PC-3 (cell line): ENCODE data around the gene CMBL. TPM values are rescaled to one million over a fixed set of nuclear protein-coding genes. Genes with fewer than 3 reads are reported as not detected.

ENCODE experiments used
- ATAC-seq: fragments of 200-7000 bp; cut with Tn5 transposase; 2 replicates; pipeline ENCODE4 v1.9.1; 2020; ENCODE audit warnings: mild to moderate bottlenecking, moderate library complexity
- Bru-seq: library from RNA; stranded (reverse); fragments of 400-500 nt; gene quantifications from one replicate; lab custom pipeline; 2021; lab: Mats Ljungman, UMichigan
- BruChase-seq, 2 experiments: library from RNA; stranded (reverse); fragments of 400-500 nt; gene quantifications; one replicate each; lab custom pipeline; 2021; lab: Mats Ljungman, UMichigan
- BruUV-seq: library from RNA; stranded (reverse); fragments of 400-500 nt; replicated peaks from 2 replicates; lab custom pipeline; 2021; lab: Mats Ljungman, UMichigan
- CTCF ChIA-PET: fragments of 300-600 bp; sonication (Branson Sonifier 250); formaldehyde crosslinking; loops from one replicate; lab custom pipeline; 2022; ENCODE audit warnings: antibody characterized with exemption; lab: Charles Lee
- POLR2A ChIA-PET: fragments of 300-600 bp; sonication (Branson Sonifier 250); formaldehyde crosslinking; loops from one replicate; lab custom pipeline; 2022; ENCODE audit warnings: antibody characterized with exemption; ENCODE audit not compliant: unreplicated experiment; lab: Charles Lee
- DNase-seq: peaks from one replicate; pipeline ENCODE4 v3.0.0-alpha.2; 2015
- H2AFZ ChIP-seq: fragments of 300-600 bp; sonication (generic); 2 replicates; pipeline ENCODE4 v1.6.0; 2016; ENCODE audit warnings: antibody characterized with exemption, low read length
- H3F3A ChIP-seq: fragments of 300-600 bp; sonication (generic); one replicate; pipeline ENCODE4 v1.6.0; 2017; ENCODE audit warnings: antibody characterized with exemption, low read length, control low read depth, mild to moderate bottlenecking; ENCODE audit not compliant: unreplicated experiment
- H3K27ac ChIP-seq: fragments of 300-600 bp; sonication (generic); 2 replicates; pipeline ENCODE4 v1.5.1; 2016; ENCODE audit warnings: mild to moderate bottlenecking, low read length
- H3K27me3 ChIP-seq: fragments of 300-600 bp; sonication (generic); 2 replicates; pipeline ENCODE4 v1.6.1; 2016; ENCODE audit warnings: low read length, mixed read lengths
- H3K36me3 ChIP-seq: fragments of 300-600 bp; sonication (generic); 2 replicates; pipeline ENCODE4 v1.6.1; 2016; ENCODE audit warnings: low read depth, mixed run types, low read length, mixed read lengths
- H3K4me1 ChIP-seq: fragments of 300-600 bp; sonication (generic); 2 replicates; pipeline ENCODE4 v1.5.1; 2016; ENCODE audit warnings: low read length; ENCODE audit not compliant: insufficient read depth
- H3K4me2 ChIP-seq: fragments of 300-600 bp; sonication (generic); 2 replicates; pipeline ENCODE4 v1.6.0; 2016; ENCODE audit warnings: low read length
- H3K4me3 ChIP-seq: fragments of 300-600 bp; sonication (generic); 2 replicates; pipeline ENCODE4 v1.5.1; 2016; ENCODE audit warnings: mild to moderate bottlenecking, low read length, mixed read lengths
- H3K79me2 ChIP-seq: fragments of 300-600 bp; sonication (generic); 2 replicates; pipeline ENCODE4 v1.6.1; 2017; ENCODE audit warnings: low read length, mixed read lengths
- H3K9ac ChIP-seq: fragments of 300-600 bp; sonication (generic); 2 replicates; pipeline ENCODE4 v1.6.0; 2016; ENCODE audit warnings: mild to moderate bottlenecking, low read length
- H3K9me2 ChIP-seq: fragments of 300-600 bp; sonication (generic); replicated peaks from 2 replicates; pipeline ENCODE4 v1.6.1; 2016; ENCODE audit warnings: mixed run types, low read length, mixed read lengths
- H3K9me3 ChIP-seq: fragments of 300-600 bp; sonication (generic); 2 replicates; pipeline ENCODE4 v1.6.1; 2016; ENCODE audit warnings: low read length, mixed read lengths
- H4K20me1 ChIP-seq: fragments of 300-600 bp; sonication (generic); 2 replicates; pipeline ENCODE4 v1.6.1; 2016; ENCODE audit warnings: low read length, mixed read lengths
- CTCF ChIP-seq: fragments of 300-600 bp; sonication (generic); conservative IDR thresholded peaks from 2 replicates; pipeline ENCODE4 v1.5.1; 2017; ENCODE audit warnings: antibody characterized with exemption, low read depth, mild to moderate bottlenecking, low read length
- EZH2 ChIP-seq: fragments of 300-600 bp; sonication (generic); IDR thresholded peaks from one replicate; pipeline ENCODE4 v1.6.1; 2017; ENCODE audit warnings: antibody characterized with exemption, mild to moderate bottlenecking, low read length; ENCODE audit not compliant: unreplicated experiment
- EZH2phosphoT487 ChIP-seq: fragments of 300-600 bp; sonication (generic); IDR thresholded peaks from 2 replicates; pipeline ENCODE4 v1.6.1; 2018; ENCODE audit warnings: mild to moderate bottlenecking, antibody characterized with exemption, low read length, borderline replicate concordance
- intact Hi-C: fragments of 100-400 bp; cut with micrococcal nuclease; formaldehyde crosslinking; loops from 2 replicates; pipeline ENCODE4 v1.9.0; 2023
- long read RNA-seq: library from polyadenylated mRNA; unstranded; transcript quantifications from one replicate; pipeline ENCODE4 v2.0.0, GENCODE V29; 2021; ENCODE audit not compliant: unreplicated experiment
- total RNA-seq: library from RNA; depleted of rRNA; stranded (reverse); fragments of >200 nt; gene quantifications from 2 replicates; pipeline ENCODE4 v1.2.3, GENCODE V29; 2014; rRNA removed

Gene CMBL
- total RNA-seq: 35.7 and 38.4 TPM in 2 replicates
- Bru-seq, nascent RNA: percentile 69 among the genes with signal in this experiment
- BruChase-seq, experiment 1, labeled RNA remaining after a 6-hour chase: percentile 76 among the genes with signal in this experiment
- percentile 68 among the genes with signal in this experiment for BruChase-seq, experiment 2, labeled RNA remaining after a 2-hour chase
- long read RNA-seq, transcript CMBL-201 (6 exons, 2,335 nt): major isoform, 60 of 82 reads
- long read RNA-seq, partial matches to known transcripts: 10 of 82 reads
- long read RNA-seq, other reads (novel, unspliced or antisense): 12 of 82 reads

GRCh38 chr5:10307206-10308148, at the start of gene CMBL:
CMBL (minus strand) TSS chr5:10307902; CDS start chr5:10290762, 17,140 bp downstream.
- Histone ChIP-seq H3F3A (peaks cover 15% of the 10 kb centered on the region), H3K4me2 (peak within 1 kb of the TSS; percentile 92), H4K20me1 (no peaks in the 10 kb centered on the region), H3K4me1 (peaks cover 42% of the 10 kb centered on the region), H3K27ac (peak within 1 kb of the TSS; percentile 88), H3K9ac (peak within 1 kb of the TSS; percentile 89), H3K79me2 (peaks cover 52% of the 10 kb centered on the region), H3K36me3 (peaks cover 20% of the 10 kb centered on the region), H2AFZ (peak within 1 kb of the TSS; percentile 85), H3K9me3 (no peaks in the 10 kb centered on the region), H3K27me3 (no peaks in the 10 kb centered on the region), H3K4me3 (peak within 1 kb of the TSS; percentile 76), H3K9me2 (no peaks in the 10 kb centered on the region)
- DNase-seq (peak; percentile 92), ATAC-seq (peak; percentile 61)
- no peak for TF ChIP-seq EZH2
- ChIA-PET POLR2A (interaction anchor here (0.5 kb wide), 1 partner anchor 121 kb away, joined by 4 read pairs; no protein-coding TSS in a partner anchor), CTCF (no interaction called here)
- BruUV-seq: no TSS peak
- intact Hi-C loops: loop anchor here (2.0 kb wide), 1 partner anchor 23 kb away; no protein-coding TSS in a partner anchor

GRCh38 chr5:10355071-10355889, 47.6 kb upstream of the CMBL start:
- no peaks in the 10 kb centered on the region for H3K9me3 ChIP-seq
- no peaks in the 10 kb centered on the region for H3K9me2 ChIP-seq
- no peaks in the 10 kb centered on the region for H3F3A ChIP-seq
- H3K79me2 ChIP-seq: peaks cover 81% of the 10 kb centered on the region
- H3K9ac ChIP-seq: peak overlapping the region; percentile 92
- CTCF ChIA-PET: interaction anchor here (0.7 kb wide), 1 partner anchor 53 kb away, joined by 3 read pairs; no protein-coding TSS in a partner anchor
- no peak overlapping the region for H2AFZ ChIP-seq
- no peak for TF ChIP-seq EZH2
- no peak for TF ChIP-seq CTCF
- no peak for TF ChIP-seq EZH2phosphoT487
- peak; percentile 69 for DNase-seq
- H3K4me3 ChIP-seq: peak overlapping the region; percentile 92
- no TSS peak for BruUV-seq
- peak overlapping the region; percentile 0; the same call in 1 of the 2 replicates for H3K27ac ChIP-seq
- intact Hi-C loops: loop anchor here (1.0 kb wide), 1 partner anchor 71 kb away; no protein-coding TSS in a partner anchor
- H3K27me3 ChIP-seq: no peaks in the 10 kb centered on the region
- peaks cover 48% of the 10 kb centered on the region for H4K20me1 ChIP-seq
- peaks cover 6% of the 10 kb centered on the region; the same call in 1 of the 2 replicates for H3K36me3 ChIP-seq
- POLR2A ChIA-PET: no interaction called here
- H3K4me1 ChIP-seq: peaks cover 26% of the 10 kb centered on the region
- H3K4me2 ChIP-seq: peak overlapping the region; percentile 86
- no peak for ATAC-seq
